Measurements from ENCODE around the gene KCTD20. TPM values are rescaled to one million over a fixed set of nuclear protein-coding genes. Genes with fewer than 3 reads are reported as not detected.

Gene KCTD20
- total RNA-seq, 6 donors from 2014 or later = 30.4 to 41.7 (median 36.7) TPM

DNA sequence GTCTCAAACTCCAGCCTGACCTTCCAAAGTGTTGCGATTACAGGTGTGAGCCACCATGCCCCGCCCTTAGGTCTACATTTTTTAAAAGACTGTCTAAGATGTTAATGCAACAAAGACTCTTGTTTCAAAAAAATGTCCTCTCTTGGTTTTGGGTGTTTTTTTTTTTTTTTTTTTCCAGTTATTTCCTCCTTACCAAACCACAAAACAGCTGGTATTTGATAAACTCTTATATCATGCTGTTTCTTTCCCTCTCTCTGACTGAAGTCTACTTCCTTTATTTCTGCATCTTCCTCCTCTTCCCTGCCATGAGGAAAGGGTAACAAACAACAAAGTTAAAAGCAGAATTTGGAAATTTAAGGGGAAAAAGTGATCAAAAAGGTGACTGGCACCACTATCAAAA lies 83.3 kb downstream of the KCTD20 start:
- TF ChIP-seq POLR2A (IDR thresholded peaks at IDR 0.05) (no peak), EP300 (IDR thresholded peaks at IDR 0.05) (no peak), POLR2AphosphoS5 (IDR thresholded peaks at IDR 0.05) (no peak)
- TF ChIP-seq, protein P1, sequence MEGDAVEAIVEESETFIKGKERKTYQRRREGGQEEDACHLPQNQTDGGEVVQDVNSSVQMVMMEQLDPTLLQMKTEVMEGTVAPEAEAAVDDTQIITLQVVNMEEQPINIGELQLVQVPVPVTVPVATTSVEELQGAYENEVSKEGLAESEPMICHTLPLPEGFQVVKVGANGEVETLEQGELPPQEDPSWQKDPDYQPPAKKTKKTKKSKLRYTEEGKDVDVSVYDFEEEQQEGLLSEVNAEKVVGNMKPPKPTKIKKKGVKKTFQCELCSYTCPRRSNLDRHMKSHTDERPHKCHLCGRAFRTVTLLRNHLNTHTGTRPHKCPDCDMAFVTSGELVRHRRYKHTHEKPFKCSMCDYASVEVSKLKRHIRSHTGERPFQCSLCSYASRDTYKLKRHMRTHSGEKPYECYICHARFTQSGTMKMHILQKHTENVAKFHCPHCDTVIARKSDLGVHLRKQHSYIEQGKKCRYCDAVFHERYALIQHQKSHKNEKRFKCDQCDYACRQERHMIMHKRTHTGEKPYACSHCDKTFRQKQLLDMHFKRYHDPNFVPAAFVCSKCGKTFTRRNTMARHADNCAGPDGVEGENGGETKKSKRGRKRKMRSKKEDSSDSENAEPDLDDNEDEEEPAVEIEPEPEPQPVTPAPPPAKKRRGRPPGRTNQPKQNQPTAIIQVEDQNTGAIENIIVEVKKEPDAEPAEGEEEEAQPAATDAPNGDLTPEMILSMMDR (IDR thresholded peaks at IDR 0.05) = no peak
- Histone ChIP-seq H3K27me3 (no peaks in the 10 kb centered on the region), H3K36me3 (peaks cover 3 to 68% (median 28%) of the 10 kb centered on the region in 4 donors), H3K27ac (no peak overlapping the region), H3K4me1 (peaks cover 0 to 12% (median 5%) of the 10 kb centered on the region in 4 donors), H3K9me3 (no peaks in the 10 kb centered on the region), H3K4me3 (no peak overlapping the region)
- 65 to 83% methylated on average over 2 of the region's 2 CpGs for WGBS, 2 donors
- ATAC-seq (ENCODE audit: low FRiP score in 2 of 2) (no peak), DNase-seq (no peak)

DNA sequence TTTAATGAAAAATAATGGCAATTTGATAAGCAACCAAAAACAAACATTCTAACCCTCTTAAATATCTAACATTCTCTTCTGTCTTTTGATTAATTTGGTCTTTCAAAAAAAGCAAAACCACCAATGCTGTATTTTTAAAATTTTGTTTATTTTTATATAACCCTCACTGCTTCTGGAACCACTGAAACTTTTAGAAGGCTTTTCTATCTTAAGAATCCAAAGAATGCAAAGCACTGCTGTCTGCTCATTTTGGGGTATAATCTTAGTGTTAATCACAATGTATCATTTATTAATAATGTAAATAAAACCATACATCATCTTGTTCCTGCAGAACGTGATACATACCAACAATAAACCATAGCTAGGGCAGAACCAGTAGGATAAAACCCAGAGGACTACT lies 90.5 kb downstream of the KCTD20 start:
- H3K27ac ChIP-seq = no peak overlapping the region
- TF ChIP-seq POLR2AphosphoS5 (IDR thresholded peaks at IDR 0.05) (no peak), EP300 (IDR thresholded peaks at IDR 0.05) (no peak), POLR2A (IDR thresholded peaks at IDR 0.05) (no peak)
- TF ChIP-seq, protein P1 (IDR thresholded peaks at IDR 0.05) = no peak
- DNase-seq (no peak), ATAC-seq (ENCODE audit: low FRiP score in 2 of 2) (no peak)
- 28 to 41% methylated on average over 1 of the region's 1 CpG for WGBS, 2 donors
- no peaks in the 10 kb centered on the region for H3K4me1 ChIP-seq
- H3K4me3 ChIP-seq = no peak overlapping the region
- H3K36me3 ChIP-seq = peaks cover 0 to 50% (median 5%) of the 10 kb centered on the region in 4 donors
- no peaks in the 10 kb centered on the region for H3K9me3 ChIP-seq
- no peaks in the 10 kb centered on the region for H3K27me3 ChIP-seq

DNA sequence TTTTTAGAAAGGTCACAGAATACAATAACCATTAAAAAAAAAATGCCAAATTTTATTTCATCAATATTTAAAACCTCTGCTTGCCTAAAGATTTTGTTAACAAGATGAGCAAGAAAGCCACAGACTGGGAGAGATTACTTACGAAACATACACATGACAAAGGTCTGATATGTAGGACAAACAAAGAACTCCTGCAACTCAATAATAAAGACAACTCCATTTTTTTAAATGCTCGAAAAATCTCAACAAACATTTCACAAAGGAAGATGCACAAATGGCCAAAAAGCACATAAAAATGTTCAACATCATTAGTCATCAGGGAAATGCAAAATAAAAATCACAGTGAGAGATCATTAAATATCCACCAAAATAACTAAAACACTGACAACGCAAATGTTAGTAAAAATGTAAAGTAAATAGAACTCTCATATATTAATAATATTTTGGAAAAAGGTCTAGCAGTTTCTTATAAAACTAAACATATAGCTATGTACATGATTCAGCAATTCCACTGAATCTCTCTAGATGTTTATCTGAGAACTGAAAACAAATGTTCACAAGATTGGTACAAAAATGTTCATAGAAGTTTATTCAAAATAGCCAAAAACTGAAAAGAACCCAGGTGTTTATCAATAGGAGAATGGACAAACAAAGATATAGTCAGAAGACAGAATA lies 94.2 kb downstream of the KCTD20 start:
- TF ChIP-seq POLR2A (IDR thresholded peaks at IDR 0.05) (no peak), EP300 (IDR thresholded peaks at IDR 0.05) (no peak), POLR2AphosphoS5 (IDR thresholded peaks at IDR 0.05) (no peak)
- TF ChIP-seq, protein P1 (IDR thresholded peaks at IDR 0.05) = no peak
- H3K36me3 ChIP-seq = peaks cover 3 to 51% (median 17%) of the 10 kb centered on the region in 4 donors
- H3K4me3 ChIP-seq = no peak overlapping the region
- DNase-seq (no peak), ATAC-seq (ENCODE audit: low FRiP score in 2 of 2) (no peak)
- H3K27me3 ChIP-seq = no peaks in the 10 kb centered on the region
- 94 to 96% methylated on average over 3 of the region's 3 CpGs for WGBS, 2 donors
- no peaks in the 10 kb centered on the region for H3K9me3 ChIP-seq
- H3K4me1 ChIP-seq = peaks cover 0 to 8% (median 3%) of the 10 kb centered on the region in 4 donors
- H3K27ac ChIP-seq = no peak overlapping the region

DNA sequence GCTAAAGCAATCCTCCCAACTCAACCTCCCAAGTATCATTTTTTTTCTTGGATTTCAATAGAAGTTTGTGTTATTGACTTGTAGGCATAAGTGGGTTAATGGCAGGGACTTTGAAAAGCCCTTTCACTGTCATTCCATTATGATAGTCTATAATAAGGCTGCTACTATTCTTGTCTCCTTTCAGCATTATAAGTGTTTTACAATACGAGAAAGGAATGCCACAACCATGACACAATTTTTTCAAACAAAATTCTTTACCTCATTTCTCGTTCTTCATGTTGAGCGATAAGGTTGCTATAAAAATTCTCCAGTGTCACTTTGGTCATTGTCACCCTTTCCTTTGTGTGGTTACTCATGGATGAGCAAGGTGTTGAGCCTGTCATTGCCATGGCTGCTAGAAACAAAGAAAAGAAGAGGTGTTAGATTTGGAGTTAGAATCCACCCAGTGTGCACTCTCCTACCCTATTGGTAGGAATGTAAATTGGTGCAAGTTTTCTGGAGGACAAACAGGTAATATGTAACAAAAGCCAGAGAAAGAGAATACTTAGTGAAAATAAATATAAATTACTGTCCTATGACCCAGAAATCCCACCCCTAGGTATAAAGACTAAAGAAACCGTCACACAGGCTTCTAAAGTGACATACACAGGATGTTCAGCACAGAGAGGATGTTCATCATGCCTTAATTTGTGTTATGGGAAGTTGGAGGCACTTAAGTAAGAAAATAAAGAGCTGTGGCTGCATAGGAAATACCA lies 97.2 kb downstream of the KCTD20 start:
- Histone ChIP-seq H3K4me3 (no peak overlapping the region), H3K9me3 (no peaks in the 10 kb centered on the region), H3K4me1 (peaks cover 11 to 30% (median 23%) of the 10 kb centered on the region in 4 donors), H3K36me3 (peaks cover 3 to 44% (median 17%) of the 10 kb centered on the region in 4 donors), H3K27ac (no peak overlapping the region), H3K27me3 (no peaks in the 10 kb centered on the region)
- 88% methylated on average over 4 of the region's 4 CpGs for WGBS, 2 donors
- no peak for DNase-seq
- TF ChIP-seq, protein P1 (IDR thresholded peaks at IDR 0.05) = no peak
- TF ChIP-seq POLR2A (IDR thresholded peaks at IDR 0.05) (no peak), POLR2AphosphoS5 (IDR thresholded peaks at IDR 0.05) (no peak), EP300 (IDR thresholded peaks at IDR 0.05) (no peak)
- ATAC-seq (ENCODE audit: low FRiP score in 2 of 2) = no peak

Small RNA genes lying within 50 kb of the gene (small RNA-seq; reads per million reads assigned to genes)
- gene RN7SL502P = 0 reads per million in 4 donors

Other genes with a start within 250 kb of the KCTD20 start
- 10 to 100 TPM; 23.7 to 37.4 (median 33.4) TPM for gene BRPF3, start 246.3 kb upstream of the KCTD20 start, total RNA-seq
- under 1 TPM in 3 of 6 donors, not detected in 3; 0.14 to 0.61 (median 0.30) TPM for gene PNPLA1, start 172.9 kb upstream of the KCTD20 start, total RNA-seq
- under 1 TPM in 1 of 6 donors, not detected in 5; 0.10 TPM for gene BNIP5, start 106.1 kb upstream of the KCTD20 start, total RNA-seq
- 10 to 100 TPM in 1 of 6 donors, 1 to 10 TPM in 5; 2.0 to 10.5 (median 4.2) TPM for gene ETV7, start 55.3 kb upstream of the KCTD20 start, total RNA-seq
- gene PXT1, start 146 bp upstream of the KCTD20 start, total RNA-seq = under 1 TPM in 2 of 6 donors, not detected in 4; 0.09 to 0.15 TPM
- gene STK38, start 104.5 kb downstream of the KCTD20 start, total RNA-seq = 10 to 100 TPM; 15.1 to 47.1 (median 30.4) TPM
- gene SRSF3, start 151.4 kb downstream of the KCTD20 start, total RNA-seq = 100 to 1,000 TPM in 5 of 6 donors, 10 to 100 TPM in 1; 61.5 to 220 (median 167) TPM
- 100 to 1,000 TPM in 4 of 6 donors, 10 to 100 TPM in 2; 61.8 to 186 (median 127) TPM for gene CDKN1A, start 235.7 kb downstream of the KCTD20 start, total RNA-seq